Measurements from ENCODE around the gene PLK2.

PLK2 gene

GRCh38 chr5:58404734-58405133 lies 55.2 kb downstream of the PLK2 start:
- ChIA-PET CTCF (no interaction called here), POLR2A (no interaction called here)
- no peak for DNase-seq (ENCODE audit: extremely low spot score)
- TF ChIP-seq L3MBTL2 (conservative IDR thresholded peaks at IDR 0.05): no peak
- no peak for TF ChIP-seq LEF1 (IDR thresholded peaks at IDR 0.05; ENCODE audit: borderline replicate concordance)
- TF ChIP-seq SUZ12 (IDR thresholded peaks at IDR 0.05): no peak
- no peak for TF ChIP-seq HDGF (IDR thresholded peaks at IDR 0.05; ENCODE audit: borderline replicate concordance)
- TF ChIP-seq FOXA1 (IDR thresholded peaks at IDR 0.05): no peak
- no peak for TF ChIP-seq FOXM1 (IDR thresholded peaks at IDR 0.05; ENCODE audit: borderline replicate concordance)
- TF ChIP-seq CTBP1 (IDR thresholded peaks at IDR 0.05; ENCODE audit: borderline replicate concordance): no peak
- no peak for TF ChIP-seq NFRKB (IDR thresholded peaks at IDR 0.05)
- no peak for TF ChIP-seq SP1 (IDR thresholded peaks at IDR 0.05)
- no peak for TF ChIP-seq BHLHE40 (IDR thresholded peaks at IDR 0.05; ENCODE audit: borderline replicate concordance)
- no peak for TF ChIP-seq FOXK2 (IDR thresholded peaks at IDR 0.05)
- no peak for TF ChIP-seq ARNT (IDR thresholded peaks at IDR 0.05)
